GM19395 (cell line): ENCODE results near the gene CARD10.

Experiments used
- ATAC-seq: cut with Tn5 transposase; IDR thresholded peaks from one replicate; pipeline ENCODE4 v1.9.1; 2021; ENCODE audit warnings: mild to moderate bottlenecking, moderate library complexity; ENCODE audit not compliant: unreplicated experiment

The CARD10 gene

GRCh38 chr22:37519268-37520195 lies at the start of gene CARD10:
Gene CARD10 (minus strand): TSS chr22:37519415. CDS start chr22:37519200, 215 bp downstream.
- no peak for ATAC-seq

DNA sequence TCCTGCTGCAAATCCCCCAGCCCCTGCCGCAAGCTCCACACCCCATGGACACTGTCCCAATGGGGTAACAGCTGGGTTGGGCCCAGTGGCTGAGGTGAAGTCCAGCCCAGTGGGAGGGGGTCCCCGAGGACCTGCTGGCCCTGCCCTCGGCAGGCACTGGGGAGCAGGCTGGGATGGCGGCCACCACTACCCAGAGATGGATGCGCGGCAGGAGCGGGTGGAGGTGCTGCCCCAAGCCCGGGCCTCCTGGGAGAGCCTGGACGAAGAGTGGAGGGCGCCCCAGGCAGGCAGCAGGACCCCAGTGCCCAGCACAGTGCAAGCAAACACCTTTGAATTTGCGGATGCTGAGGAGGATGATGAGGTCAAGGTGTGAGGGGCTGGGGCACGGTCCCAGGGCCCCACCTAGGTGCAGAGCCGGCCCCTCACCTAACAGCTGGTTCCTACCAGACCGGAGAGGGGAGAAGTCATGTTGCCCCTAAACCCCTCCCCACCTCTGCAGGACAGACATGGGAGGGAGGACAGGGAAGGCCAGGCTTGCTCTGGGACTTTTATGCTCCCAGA lies 49.3 kb upstream of the CARD10 start:
- ATAC-seq: no peak

- ATAC-seq: no peak
These were observed 48.8 kb upstream of the CARD10 start for GRCh38 chr22:37568012-37568411.

DNA sequence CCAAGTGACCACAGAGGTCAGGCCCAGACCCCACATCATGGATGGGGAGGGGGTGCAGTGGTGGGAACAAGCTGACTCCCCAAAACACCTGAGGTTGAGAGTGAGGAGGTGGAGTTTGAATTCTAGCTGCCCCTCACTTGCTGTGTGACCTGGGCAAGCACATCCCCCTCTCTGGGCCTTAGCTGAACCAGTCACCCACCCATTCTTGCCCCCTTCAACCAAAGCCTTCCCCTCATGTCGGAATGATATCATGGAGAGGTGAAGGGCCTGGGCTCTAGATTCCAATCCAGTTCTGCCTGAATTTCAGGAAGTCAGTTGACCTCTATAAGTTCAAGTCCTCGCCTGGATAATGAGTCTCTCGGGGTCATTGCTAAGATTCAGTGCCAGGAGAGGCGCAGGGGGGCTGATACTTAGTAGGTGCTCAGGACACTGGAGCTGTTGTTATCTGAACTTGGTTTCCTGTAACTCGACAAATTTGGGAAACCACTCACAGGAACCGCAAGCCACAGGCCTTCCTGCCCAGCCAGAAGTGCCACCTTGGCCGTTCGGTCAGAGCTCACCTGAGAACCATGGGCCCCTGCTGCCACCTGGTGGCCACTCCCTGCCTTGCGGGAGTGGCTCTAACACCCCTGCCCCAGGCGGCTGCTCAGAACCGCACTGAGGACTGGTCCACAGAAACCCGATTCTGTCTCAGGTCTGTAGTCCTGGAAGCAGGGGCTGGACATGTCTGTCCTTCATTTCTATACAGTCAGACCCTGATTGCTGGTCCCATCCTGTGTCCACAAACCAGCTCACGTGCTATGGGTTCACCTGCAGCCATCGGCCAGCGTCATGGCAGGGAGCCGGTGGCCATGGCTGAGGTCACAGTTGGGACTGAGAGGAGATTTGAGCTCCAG lies 47.9 kb upstream of the CARD10 start:
- peak; percentile 36 for ATAC-seq

- no peak for ATAC-seq
These were observed 47.2 kb upstream of the CARD10 start for GRCh38 chr22:37566329-37566837.

DNA sequence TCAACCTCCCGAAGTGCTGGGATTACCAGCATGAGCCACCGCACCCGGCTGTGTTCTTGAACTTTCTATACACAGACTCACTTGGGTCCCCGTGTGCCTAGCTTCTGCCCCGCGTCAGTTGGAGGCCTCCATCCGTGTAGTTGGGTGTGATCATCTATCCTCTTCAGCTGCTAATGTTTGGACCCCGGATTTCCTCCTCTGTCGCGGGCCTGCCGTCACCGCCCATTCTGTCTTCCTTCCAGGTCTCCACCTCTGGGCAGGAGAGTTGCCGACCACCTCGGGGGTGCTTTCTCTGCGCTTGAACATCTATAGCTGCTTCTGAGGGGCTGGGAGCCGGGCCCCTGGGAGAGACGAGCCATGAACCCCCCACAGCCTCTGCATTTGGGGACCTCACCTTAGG lies 46.6 kb upstream of the CARD10 start:
- no peak for ATAC-seq

DNA sequence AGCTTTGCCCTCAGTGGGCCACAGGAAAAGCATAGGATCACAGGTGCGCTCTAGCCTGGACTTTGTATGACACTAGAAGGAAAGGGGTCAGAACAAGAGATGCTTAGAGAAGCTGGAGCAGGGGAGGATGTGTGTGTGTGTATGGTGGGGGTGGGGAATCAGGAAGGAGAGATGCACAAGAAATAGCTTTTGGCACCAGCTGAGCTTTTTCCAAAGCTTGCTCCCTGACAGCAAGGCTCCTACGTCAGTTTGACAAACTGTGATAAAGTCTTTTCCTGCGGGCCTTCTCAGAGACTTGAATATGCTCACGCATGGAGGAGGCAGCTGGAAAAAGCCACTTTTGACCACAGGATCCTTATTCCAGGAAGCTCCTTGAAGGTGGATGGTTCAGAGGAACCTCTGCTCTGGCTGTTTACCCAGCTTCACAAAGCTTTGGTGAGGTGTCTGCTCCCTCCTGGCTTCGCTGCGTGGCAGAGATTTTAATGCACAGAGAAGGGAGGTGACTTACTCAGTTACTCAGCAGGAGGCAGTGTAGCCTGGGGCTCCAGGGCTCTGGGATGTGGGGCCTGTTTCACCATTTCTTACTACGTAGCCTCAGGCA lies 45.0 kb upstream of the CARD10 start:
- ATAC-seq: no peak

GRCh38 chr22:37563153-37564081 lies 44.2 kb upstream of the CARD10 start:
- no peak for ATAC-seq

DNA sequence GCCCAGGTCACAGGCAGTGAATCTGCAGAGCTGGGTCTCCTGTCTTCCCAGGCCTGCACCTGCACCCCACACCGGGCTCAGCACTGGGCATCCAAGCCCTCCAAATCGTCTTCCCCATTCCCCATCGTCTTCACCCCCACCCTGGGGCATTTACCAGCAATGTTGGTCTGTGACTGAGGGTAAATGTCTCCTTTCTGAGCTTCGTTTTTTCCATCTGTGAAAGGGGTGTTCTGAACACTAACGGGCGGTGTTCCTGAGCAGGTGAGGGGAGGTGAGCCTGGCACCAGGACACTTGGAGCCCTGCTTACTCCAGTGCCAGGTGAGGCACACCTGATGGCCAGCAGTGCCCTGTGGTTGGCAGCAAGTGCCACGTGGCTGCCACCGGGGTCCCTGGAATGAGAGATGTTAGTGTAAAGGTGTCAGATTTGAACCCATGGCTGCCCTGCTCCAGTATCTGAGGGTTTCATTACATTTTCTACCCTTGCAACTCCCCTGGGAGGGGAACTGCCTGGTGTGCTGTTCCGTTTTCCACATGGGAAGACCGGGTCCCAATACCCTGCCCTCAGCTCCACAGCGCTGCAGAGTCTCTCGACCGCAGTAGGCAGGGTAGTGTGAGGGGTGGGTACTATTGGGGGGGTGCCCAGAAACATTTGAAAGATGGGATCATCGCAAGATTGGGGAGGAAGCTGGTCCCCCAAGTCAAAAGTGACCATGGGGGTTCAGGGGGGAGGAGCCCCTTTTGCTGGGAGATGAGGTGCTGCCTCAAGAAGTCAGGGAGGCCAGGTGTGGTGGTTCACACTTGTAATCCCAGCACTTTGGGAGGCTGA lies 43.0 kb upstream of the CARD10 start:
- ATAC-seq: no peak

DNA sequence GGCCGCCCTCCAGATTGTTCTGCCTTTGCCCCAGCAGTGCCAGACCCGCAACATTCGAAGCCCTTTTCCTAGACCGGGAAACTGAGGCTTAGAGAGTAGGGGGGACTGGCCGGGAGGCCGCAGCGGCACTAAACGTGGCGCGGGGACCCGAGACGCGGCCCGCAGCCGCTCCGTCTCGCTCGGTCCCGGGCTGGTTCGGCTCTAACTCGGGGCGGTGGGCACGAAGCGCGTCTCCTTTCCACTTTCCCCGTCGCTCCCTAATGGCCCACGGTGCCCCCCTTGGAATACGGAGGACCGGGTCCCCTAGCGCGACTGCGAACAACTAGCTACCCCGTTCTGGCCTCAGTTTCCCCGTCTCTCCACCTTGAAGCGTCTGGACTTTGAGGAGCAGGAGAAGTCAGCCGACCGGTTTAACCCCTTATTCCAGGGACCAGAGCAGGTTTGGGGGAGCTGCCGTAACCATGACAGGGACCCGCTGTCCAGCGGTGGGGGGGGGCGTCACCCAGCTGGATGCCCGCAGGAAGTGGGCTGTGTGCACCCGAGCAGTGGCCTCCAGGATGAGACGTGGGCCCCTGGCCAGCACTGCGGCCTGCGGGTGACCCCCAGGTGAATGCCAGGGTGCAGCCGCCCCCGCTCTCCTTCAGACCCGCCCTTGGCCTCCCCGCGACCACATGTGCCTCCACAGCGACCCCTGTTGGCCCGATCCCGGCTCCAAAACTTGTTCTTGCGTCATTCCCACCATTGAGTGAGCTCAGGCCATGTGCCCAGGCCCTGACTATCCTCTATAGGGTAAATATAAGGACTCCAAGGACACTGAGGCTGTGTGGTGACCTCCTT lies 42.2 kb upstream of the CARD10 start:
- no peak for ATAC-seq

DNA sequence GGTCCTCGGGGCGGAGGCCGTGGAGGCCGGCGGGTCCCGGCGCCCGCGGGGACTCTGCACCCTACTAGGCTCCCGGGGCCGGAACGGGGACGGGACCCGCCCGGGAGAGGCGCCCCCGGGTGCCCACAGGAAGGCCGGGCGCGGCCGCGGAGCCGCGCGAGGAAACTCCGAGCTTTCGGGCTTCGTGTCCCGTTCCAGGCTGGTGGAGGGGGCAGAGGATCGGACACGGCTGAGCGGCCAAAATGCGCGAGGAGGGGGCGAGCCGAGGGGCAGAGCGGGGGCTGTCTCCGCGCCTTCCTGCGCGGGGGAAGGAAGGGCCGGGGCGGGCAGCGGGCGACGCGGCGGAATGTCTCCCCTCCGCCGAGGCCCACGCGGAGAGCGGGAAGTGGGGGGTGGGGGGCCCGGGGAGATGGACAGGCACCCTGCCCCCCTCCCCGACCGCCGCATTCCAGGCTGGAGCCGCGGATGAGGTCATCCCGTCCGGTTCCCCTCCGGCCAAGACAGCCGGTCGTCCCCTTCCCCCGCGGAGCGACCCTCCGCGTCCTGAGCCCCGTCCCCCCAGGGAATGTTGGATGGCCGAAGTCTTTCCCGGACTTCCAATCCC lies 41.5 kb upstream of the CARD10 start:
- ATAC-seq: no peak

DNA sequence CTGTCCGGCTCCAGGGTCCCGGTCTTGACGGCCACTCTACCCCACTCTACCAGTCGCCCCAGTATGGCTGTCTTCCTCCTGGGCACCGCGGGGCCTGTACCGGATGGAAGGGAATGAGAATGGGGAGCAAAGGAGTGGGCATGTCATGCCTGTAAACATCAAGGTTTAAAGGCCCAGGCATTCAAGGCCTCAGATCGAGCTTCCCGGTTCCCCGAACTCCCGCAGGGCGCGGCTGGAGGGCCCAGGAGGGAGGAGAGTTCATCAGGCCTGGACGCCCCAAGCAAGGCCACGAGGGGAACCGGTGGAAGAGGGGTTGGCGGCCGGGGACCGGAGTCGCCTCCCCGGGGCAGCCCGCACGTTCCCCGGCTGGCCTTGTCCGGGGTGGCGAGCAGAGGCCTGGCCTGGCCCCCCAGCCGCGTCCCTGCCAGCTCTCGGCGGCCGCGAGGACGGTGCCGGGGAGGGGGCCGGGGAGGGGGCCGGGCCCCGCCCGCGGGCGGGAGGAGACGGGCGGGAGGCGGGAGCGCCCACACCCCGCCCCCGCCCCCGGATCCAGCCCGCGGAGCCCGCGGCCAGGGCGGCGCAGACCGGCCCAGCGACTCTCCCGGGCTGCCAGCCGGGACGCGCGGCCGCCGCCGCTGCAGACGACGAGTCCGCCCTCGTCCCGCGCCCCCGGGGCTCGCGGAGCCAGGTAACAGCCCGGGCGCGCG lies 40.8 kb upstream of the CARD10 start, which contains the start of gene CDC42EP1:
Gene CDC42EP1, plus strand, starts transcription at position 580 of the 707 bp plus-strand sequence. CDS start 5,870 bp downstream, outside the sequence.
- ATAC-seq: no peak

- no peak for ATAC-seq
These were observed 40.3 kb upstream of the CARD10 start for GRCh38 chr22:37559521-37559900.

DNA sequence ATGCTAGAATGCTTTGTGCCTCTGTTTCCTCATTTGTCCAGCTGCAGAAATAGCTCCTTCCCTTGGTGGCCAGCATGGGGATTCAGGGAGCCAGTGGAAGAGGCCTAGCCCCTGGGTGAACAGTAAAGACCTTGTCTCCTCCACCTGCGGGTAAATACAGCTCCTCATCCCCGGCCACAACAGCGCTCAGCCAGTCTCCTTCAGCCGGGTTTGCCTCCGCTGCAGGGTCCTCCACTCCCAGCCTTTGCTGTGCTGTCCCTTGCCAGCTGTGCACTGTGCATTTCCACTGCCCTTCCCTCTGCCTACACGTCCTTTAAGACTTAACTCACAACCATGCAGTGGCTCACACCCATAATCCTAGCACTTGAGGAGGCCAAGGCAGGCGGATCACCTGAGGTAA lies 39.6 kb upstream of the CARD10 start:
- no peak for ATAC-seq

DNA sequence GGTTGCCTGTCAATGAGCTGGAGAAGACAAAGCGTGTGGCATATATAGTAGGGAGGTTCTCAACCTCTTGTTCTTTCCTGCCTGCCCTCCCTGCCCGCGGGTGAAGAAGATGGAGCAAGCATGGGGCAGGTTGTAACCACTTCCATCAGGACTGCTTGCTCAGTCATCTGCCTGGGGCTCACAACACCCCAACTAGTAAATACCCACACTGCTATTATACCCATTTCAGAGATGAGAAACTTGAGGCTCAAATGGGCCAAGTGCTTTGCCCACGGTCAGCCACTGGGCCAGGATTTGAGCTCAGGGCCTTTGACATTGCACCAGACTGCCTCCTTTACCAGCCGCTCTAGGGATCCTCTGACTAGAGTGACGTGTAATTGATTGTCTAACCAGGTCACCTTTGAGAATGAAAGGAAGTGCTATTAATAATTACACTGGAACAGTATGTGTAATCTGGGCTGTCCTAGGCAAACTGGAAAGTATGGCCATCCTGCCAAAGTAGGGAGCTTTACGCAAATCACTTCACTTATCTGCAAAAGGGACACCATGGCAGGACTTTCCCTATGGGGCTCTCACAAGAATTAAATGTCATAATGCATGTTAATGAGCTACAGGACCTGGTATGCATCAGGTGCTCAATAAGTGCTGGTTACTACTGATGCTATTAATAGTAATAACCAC lies 38.2 kb upstream of the CARD10 start:
- no peak for ATAC-seq

GRCh38 chr22:37556710-37557109 lies 37.5 kb upstream of the CARD10 start:
- ATAC-seq: no peak
